Hindlimb muscle (tissue), 1 donor: ENCODE data around the gene GLI2. TPM values are rescaled to one million over a fixed set of nuclear protein-coding genes. Genes with fewer than 3 reads are reported as not detected.
A peak's percentile ranks its signal among the peaks of the same experiment; 100 is the strongest.

Experiments
- DNase-seq: peaks from one replicate; pipeline ENCODE4 v3.0.0-alpha.2; 2013
- polyA plus RNA-seq: library from polyadenylated mRNA; unstranded; fragments of 120-200 nt; gene quantifications from one replicate; pipeline ENCODE4 v1.2.1, GENCODE V29; 2013; ENCODE audit not compliant: insufficient read length

The GLI2 gene
- polyA plus RNA-seq, 1 donor, result 10.8 TPM

- no peak for DNase-seq
Measured at GRCh38 chr2:120738786-120739437, 3.2 kb downstream of the GLI2 start.

GRCh38 chr2:120739438-120740090 is 3.9 kb downstream of the GLI2 start:
- DNase-seq, result no peak

GRCh38 chr2:120740375-120740764 is 4.7 kb downstream of the GLI2 start:
- DNase-seq, result no peak

DNA sequence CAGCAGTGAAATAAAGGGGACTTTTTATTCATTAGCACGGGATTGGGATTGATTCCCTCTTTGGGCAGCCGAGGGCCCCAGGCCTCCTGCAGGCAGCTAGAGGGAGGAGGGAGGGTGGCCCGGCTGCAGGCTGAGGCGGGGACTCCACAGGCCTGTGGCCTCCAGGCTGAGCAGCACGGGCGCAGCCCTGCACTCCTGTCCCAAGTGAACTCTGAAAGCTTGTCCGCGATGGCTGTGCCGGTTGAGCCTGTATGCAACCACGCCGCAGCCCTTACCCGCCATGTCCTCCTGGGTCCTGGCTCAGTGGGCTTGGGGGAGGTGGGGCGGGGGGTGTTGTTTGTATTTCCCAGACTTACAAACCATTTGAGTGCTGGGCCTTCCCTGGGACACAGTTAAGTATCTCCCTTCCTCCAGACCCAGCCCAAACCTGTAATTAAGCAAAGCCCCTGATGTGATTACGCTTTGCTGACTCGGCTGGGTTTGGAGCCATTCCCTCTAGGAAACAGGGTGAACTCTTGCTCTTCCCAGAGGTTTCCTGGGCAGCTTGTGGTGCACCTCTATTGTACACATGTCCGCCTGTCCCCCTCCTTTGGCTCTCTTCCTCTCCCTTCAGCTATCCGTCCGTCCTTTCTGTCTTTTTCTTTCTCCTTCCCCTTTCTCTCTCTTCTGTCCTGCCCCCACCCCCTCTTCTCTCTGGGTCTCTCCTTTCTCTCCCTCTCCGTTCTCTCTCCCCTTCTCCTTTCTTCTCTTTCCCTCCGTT is 5.3 kb downstream of the GLI2 start:
- DNase-seq, result peak; percentile 38

DNA sequence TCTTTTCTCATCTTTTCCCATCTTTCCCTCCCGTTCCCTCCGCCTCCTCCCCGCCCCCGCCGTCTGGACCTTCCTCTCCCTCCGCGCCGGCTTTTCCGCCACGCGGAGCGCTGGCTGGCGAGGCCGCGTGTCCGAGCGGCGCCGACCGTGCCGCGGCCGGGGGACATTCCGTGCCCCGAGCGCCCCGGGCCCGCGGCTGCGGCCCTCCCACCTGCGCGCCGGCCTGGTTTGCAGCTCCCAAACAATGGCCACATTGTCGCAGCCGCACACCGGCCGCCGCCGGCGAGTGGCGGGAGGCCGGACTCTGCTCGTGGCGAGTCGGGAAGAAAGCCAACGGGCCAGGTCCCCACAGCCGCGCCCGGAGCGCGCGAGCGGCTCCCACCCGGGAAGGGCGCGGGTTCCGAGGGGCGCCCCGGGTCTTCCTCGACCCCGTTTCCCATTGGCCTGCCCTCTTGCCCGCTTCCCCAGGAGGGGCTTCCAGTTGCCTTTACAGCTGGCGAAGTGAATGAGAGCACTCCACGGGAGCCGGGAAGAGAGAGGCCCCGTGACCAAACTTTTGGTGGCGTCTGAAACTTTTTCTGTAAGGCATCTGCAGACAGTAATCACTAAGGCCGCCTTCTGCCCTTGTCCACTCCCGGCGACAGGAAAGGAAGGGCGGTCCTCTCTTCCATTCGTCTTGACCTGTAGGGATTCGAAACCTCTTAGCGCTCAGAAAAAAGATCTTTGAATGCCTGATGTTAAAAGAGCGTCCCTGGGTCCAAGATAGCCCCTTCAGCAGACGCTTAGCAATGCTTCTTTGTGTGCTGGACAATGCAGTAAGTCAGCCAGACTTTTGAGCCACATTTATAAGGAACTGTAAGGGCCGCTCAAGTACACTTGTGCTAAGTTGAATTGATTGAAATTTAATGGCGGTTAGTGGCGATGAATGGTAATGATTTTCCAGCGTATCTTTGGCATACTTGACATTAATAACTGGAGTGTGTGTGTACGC is 6.2 kb downstream of the GLI2 start:
- DNase-seq, result no peak

- DNase-seq, result no peak
Measured at GRCh38 chr2:120743657-120744056, 8.0 kb downstream of the GLI2 start.

GRCh38 chr2:120744817-120745216 is 9.1 kb downstream of the GLI2 start:
- DNase-seq, result no peak

DNA sequence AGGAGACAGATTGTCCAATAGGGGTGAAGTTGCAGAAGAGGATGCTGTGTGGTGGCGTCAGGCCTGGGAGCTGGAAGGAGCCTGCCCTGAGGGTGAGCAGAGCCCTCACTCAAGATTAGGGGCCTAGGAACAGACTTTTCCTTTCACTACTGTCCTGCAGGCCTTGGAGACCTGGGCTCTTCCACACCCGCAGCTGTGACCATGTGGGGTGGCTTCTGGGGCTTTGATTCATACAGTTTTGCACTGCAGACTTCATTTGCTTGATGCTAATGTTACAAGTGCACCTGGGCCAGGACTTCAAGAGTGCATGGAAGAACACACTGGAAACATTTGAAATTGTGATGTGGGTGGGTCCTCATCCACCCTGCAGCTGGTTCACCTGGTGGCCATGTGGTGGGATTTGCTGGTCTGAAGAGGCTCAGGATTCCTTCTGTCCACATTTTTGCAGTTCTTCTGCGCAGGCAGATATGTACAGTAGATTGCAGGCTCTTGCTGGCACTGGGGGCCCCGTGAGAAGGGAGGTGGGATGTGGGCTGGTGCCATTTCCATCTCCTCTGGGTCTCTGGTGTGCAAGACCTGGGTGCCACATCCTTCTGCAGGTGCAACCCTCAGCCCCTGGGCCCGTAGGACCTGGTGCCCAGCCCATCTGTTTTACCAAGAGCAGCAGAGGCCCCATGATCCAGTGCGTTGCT is 9.9 kb downstream of the GLI2 start:
- DNase-seq, result no peak

DNA sequence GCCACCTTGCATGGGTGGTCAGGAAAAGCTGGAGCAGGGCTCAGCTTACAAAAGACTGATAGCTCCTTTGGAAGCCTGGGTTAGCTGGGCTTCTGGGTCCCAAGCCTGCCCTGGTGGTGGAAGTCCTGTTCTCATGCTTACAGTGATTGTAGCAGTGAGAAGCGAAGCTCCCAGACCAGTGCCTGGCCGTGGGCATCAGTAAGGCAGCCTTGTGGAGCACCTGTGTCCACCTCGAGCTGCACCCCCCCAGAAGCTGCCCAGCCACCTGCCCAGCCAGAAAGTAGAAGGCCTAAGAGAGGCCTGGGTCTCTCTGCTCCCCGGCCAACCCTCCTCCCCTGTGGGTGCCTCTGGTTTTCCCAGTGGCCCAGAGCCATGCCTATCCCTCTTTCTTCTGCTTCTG is 10.5 kb downstream of the GLI2 start:
- no peak for DNase-seq

DNA sequence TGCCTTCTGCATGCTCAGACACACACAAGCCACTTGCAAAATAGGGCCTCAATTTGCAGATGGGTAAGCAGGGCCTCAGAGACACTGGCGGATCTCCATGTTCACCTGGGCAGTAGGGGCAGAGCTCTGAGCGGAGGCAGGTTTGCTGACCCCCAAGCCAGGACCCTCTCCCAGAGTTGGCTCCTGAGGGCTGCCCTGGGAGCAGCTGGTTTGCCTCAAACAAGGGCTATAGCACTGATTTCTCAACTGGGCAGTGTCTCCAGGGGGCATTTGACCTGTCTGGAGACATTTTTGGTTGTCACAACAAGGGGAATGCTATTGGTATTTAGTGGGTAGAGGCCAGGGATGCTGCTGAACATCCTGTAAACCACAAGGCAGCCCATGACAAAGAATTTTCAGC is 11.6 kb downstream of the GLI2 start:
- DNase-seq, result no peak

DNA sequence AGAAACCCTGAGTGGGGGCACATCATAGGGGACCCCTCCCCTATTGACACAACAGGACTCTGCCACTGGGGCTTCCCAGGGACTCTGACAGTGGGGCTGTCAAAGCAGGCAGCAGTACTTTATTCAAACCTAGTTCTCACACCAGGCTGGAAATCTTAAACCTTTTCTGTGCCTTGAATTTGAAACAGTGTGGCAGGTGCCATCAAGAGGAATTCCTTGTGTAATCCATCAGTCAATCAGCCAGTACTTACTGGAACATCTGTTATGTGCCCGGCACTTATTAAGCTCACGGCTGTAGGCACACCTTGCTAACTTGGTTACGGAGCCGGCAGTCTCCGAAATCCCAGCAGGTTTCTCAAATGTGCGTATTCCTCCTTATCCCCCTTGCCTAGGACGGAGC is 12.0 kb downstream of the GLI2 start:
- DNase-seq, result no peak

DNA sequence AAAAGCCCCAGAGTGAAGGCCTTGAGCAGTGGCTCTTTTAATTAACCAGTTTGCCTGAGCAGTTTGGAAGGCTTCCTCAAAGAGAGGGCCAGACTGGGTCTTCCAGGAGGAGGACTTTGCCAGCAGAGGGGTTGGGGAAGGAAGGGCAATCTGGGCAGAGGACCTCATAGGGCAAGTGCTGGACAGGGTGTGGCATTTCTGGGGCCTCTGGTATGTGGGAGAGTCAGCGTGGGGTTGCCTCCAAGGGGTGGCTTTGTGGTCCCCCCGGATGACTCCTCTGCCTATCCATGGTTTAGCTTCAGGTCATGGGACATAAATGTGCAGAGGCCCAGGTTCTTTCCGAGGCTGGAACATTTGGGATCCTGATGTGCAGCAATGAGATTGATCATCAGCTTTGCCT is 12.6 kb downstream of the GLI2 start:
- no peak for DNase-seq

DNA sequence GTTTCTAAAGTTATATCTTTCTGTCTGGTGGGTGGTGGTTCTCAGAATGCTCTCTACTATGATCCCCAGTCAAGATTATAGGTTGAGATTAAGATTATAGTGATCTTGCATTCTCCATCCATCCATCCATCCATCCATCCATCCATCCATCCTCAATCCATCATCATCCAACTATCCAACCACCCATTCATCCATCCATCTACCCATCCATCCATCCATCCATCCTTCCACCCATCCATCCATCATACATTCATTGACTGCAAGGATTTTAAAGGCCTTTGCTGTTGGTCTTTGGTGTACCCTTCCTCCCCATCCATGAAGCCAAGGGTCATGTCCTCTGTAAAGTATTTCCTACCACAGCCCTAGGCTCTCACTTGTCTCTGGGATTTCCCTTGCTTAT is 13.1 kb downstream of the GLI2 start:
- no peak for DNase-seq

GRCh38 chr2:120749506-120750431 is 14.1 kb downstream of the GLI2 start:
- DNase-seq, result no peak

DNA sequence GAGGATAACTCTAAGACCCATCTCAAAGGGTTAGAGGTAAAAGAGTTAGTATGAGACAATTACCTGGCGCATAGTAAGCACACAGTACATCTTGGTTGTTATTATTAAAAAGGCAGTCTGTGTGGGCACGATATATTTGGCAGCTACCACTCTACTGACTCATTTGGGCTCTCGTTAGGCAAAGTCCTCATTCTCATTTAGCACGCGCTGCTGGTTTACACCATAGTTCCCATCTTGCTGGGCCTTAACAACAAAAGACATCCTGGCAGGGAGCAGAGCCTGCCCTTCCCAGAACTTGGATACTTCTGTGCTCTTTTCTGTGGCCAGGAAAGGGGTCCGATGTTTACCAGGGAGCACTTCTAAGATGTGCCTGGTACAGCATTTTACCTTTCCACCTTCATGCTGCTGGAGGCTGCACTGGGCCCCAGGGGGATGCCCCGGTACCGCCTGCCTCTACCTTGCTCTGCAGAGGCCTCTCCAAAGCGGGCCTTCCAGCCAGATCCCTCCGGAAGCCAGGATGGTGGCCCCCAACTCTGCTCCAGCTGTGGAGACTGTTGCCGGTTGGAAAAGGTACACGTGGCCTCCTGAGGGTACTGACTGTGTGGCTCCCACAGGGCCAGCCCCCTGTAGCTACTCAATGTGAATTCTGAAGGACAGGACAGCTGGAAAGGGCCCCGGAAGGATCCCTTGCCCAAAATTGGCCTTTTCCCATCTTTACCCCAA is 15.0 kb downstream of the GLI2 start:
- DNase-seq, result no peak

- no peak for DNase-seq
Measured at GRCh38 chr2:120751553-120751952, 15.9 kb downstream of the GLI2 start.

DNA sequence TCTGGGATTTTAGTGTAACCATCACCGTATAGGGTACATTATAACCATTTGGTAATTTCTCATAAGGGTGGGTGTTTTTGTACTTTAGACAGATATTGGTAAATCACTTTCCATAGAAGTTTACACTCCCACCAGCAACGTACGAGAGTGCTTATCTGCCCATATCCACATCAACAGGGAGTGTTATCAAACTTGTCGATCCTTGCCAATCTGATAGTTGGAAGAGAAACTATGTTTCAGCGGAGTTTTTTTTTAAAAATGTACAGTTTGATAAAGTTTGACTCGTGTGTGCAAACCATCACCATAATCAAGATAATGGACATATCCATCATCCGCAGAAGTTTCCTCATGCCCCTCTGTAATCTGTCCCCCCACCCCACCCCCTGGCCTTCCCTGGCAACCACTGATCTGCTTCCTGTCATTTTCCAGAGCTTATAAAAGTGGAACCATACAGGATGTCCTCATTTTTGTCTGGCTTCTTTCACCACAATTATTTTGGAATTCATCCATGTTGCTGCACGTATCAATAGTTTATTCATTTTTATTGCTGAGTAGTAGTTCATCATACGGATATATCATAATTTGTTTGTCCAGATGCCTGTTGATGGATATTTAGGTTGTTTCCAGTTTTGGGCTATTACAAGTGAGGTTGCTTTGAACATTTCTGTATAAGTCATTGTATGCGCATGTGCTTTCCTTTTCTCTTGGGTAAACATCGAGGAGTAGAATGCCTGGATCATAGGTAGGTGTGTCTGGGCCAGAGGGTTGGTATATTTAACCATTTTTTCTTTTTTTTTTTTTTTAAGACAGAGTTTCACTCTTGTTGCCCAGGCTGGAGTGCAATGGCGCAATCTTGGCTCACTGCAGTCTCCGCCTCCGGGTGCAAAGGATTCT is 18.6 kb downstream of the GLI2 start:
- no peak for DNase-seq

GRCh38 chr2:120758181-120759144 is 22.8 kb downstream of the GLI2 start:
- DNase-seq, result peak; percentile 93
